Breast epithelium (tissue), 3 donors: ENCODE data around the gene WNK2.

Source experiments
- POLR2A ChIP-seq: fragments of 450-650 bp; IDR thresholded peaks from one replicate; pipeline ENCODE4 v1.6.1; 2016; ENCODE audit warnings: antibody characterized with exemption, mild to moderate bottlenecking, moderate library complexity
- POLR2AphosphoS5 ChIP-seq, 3 donors: sonication (generic); formaldehyde crosslinking; IDR thresholded peaks; one replicate each; pipeline ENCODE4 v1.6.1; 2017; ENCODE audit warnings: antibody characterized with exemption in 3 of 3
- TF ChIP-seq, protein P1 (sequence below), 3 donors: fragments of 450-650 bp; IDR thresholded peaks; one replicate each; pipeline ENCODE4 v1.5.1; 2016 to 2017; ENCODE audit warnings: antibody characterized with exemption in 3 of 3, mild to moderate bottlenecking in 3 of 3, moderate library complexity in 3 of 3

DNA sequence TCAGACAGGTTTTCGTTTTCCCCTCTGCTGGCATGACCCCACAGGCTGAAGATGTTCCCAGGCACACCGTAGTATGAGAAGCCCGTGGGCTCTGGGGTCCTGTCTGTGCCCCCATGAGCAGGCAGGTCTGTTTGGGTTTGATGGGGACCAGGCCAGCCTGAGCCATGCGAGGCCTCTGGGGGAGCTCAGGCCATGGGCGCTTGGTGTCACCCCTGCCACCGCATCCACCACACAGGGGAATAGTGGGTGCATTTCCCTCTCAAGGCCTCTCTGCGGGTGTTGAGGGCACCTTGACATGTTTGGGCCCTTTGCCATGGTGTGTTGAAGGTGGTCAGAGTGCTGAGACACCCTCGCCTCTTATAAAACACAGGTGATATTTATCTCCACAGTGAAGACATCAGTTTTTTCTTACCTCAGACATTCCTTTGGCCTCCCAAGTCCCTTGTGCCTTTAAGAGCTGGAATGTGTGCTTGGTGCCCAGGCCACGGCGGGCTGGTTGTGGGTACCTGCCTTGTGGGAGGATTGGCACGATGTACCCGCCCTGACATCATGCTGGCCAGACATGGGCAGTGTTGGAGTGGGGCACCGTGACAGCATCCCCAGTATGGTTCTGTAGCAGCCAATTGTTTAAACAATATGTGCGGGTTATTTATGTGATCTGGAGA lies 68.3 kb downstream of the WNK2 start:
- TF ChIP-seq POLR2AphosphoS5 (IDR thresholded peaks at IDR 0.05): no peak
- TF ChIP-seq, protein P1, sequence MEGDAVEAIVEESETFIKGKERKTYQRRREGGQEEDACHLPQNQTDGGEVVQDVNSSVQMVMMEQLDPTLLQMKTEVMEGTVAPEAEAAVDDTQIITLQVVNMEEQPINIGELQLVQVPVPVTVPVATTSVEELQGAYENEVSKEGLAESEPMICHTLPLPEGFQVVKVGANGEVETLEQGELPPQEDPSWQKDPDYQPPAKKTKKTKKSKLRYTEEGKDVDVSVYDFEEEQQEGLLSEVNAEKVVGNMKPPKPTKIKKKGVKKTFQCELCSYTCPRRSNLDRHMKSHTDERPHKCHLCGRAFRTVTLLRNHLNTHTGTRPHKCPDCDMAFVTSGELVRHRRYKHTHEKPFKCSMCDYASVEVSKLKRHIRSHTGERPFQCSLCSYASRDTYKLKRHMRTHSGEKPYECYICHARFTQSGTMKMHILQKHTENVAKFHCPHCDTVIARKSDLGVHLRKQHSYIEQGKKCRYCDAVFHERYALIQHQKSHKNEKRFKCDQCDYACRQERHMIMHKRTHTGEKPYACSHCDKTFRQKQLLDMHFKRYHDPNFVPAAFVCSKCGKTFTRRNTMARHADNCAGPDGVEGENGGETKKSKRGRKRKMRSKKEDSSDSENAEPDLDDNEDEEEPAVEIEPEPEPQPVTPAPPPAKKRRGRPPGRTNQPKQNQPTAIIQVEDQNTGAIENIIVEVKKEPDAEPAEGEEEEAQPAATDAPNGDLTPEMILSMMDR (IDR thresholded peaks at IDR 0.05): no peak
- TF ChIP-seq POLR2A: no peak
